ENCODE data around the gene CES5A. TPM values are rescaled to one million over a fixed set of nuclear protein-coding genes. Genes with fewer than 3 reads are reported as not detected.

CES5A gene
- total RNA-seq, 3 donors from 2014 or later (not counting 1 experiment from before 2014, with no cell fraction given): not detected

DNA sequence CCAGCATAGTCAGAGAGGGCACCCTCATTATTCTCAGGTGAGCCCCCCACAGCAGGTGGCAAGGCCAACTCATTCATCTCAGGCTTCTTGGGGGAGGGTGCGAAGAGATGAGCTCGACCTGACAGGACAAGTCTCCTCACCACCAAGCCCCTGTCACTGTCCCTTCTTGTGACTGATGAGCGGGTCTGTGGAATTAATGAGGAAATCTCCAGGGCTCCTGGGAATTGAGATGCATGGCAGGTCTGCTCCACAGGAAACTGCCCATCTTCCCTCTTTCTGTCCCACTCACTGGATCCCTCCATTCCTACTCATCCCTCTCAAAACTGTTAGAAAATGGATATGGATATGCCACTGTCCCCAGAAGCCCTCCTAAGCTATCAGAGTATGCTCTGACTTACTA is 32.5 kb upstream of the CES5A start:
- no peak overlapping the region for H3K4me3 ChIP-seq (ENCODE audit: low read length)
- Mint-ChIP-seq H3K36me3 (peaks cover 9% of the 10 kb centered on the region), H3K27me3 (ENCODE audit: low read depth in 2 of 2) (peaks cover 10 to 21% of the 10 kb centered on the region in 2 donors), H3K27ac (no peak overlapping the region), H3K9me3 (peaks cover 0 to 7% of the 10 kb centered on the region in 2 donors), H3K4me3 (no peak overlapping the region), H3K4me1 (no peaks in the 10 kb centered on the region)
- H3K27ac ChIP-seq (ENCODE audit: low read length): no peak overlapping the region
- no peaks in the 10 kb centered on the region for H3K36me3 ChIP-seq (ENCODE audit: control insufficient read depth, insufficient read depth, low read length)
- no peaks in the 10 kb centered on the region for H3K9me3 ChIP-seq (ENCODE audit: control insufficient read depth, insufficient read depth, low read length)
- 81% methylated on average over 3 of the region's 3 CpGs for WGBS (ENCODE audit: insufficient coverage)
- H3K4me1 ChIP-seq (ENCODE audit: control insufficient read depth, insufficient read depth, low read length): no peaks in the 10 kb centered on the region
- intact Hi-C loops (cut with micrococcal nuclease): no loop called here
- no peak for TF ChIP-seq CTCF (IDR thresholded peaks at IDR 0.05)
- DNase-seq (no peak), ATAC-seq (no peak)
- H3K27me3 ChIP-seq (ENCODE audit: control insufficient read depth, insufficient read depth, low read length): no peaks in the 10 kb centered on the region

- no peaks in the 10 kb centered on the region for H3K9me3 ChIP-seq (ENCODE audit: control insufficient read depth, insufficient read depth, low read length)
- ATAC-seq (no peak), DNase-seq (no peak)
- Mint-ChIP-seq H3K4me1 (no peaks in the 10 kb centered on the region), H3K9me3 (peaks cover 0 to 7% of the 10 kb centered on the region in 2 donors), H3K4me3 (no peak overlapping the region), H3K27ac (no peak overlapping the region), H3K36me3 (peaks cover 9% of the 10 kb centered on the region), H3K27me3 (ENCODE audit: low read depth in 2 of 2) (peaks cover 10 to 24% of the 10 kb centered on the region in 2 donors)
- H3K27ac ChIP-seq (ENCODE audit: low read length): no peak overlapping the region
- intact Hi-C loops (cut with micrococcal nuclease): no loop called here
- TF ChIP-seq CTCF (IDR thresholded peaks at IDR 0.05): no peak
- H3K4me3 ChIP-seq (ENCODE audit: low read length): no peak overlapping the region
- WGBS (ENCODE audit: insufficient coverage): 64% methylated on average over 5 of the region's 6 CpGs
- no peaks in the 10 kb centered on the region for H3K4me1 ChIP-seq (ENCODE audit: control insufficient read depth, insufficient read depth, low read length)
- H3K36me3 ChIP-seq (ENCODE audit: control insufficient read depth, insufficient read depth, low read length): no peaks in the 10 kb centered on the region
- H3K27me3 ChIP-seq (ENCODE audit: control insufficient read depth, insufficient read depth, low read length): no peaks in the 10 kb centered on the region
Observed at GRCh38 chr16:55906123-55906522, 30.9 kb upstream of the CES5A start.

DNA sequence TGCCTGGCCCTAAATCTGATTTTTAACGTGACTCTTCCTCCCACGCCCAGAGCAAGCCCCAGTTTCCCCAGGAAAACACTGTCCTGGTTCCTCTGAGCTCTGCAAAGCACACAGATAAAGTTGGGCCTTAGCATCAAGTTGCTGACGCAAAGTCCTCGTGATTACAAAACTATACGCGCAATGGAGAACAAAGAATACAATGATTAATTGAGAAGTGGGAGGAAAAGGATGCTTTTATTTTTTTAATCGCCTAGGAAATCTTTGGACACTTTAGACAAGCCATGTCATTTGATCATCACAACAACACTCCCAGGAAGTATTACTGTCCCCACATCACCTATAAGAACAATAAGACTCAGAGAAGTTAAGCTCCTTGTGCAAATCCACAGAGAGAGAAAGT is 30.5 kb upstream of the CES5A start:
- H3K36me3 Mint-ChIP-seq: peaks cover 9% of the 10 kb centered on the region
- Histone ChIP-seq H3K4me1 (ENCODE audit: control insufficient read depth, insufficient read depth, low read length) (no peaks in the 10 kb centered on the region), H3K27me3 (ENCODE audit: control insufficient read depth, insufficient read depth, low read length) (no peaks in the 10 kb centered on the region), H3K27ac (ENCODE audit: low read length) (no peak overlapping the region), H3K9me3 (ENCODE audit: control insufficient read depth, insufficient read depth, low read length) (no peaks in the 10 kb centered on the region), H3K4me3 (ENCODE audit: low read length) (no peak overlapping the region), H3K36me3 (ENCODE audit: control insufficient read depth, insufficient read depth, low read length) (no peaks in the 10 kb centered on the region)
- H3K27ac Mint-ChIP-seq: no peak overlapping the region
- no peaks in the 10 kb centered on the region for H3K4me1 Mint-ChIP-seq
- WGBS (ENCODE audit: insufficient coverage): 82% methylated on average over 6 of the region's 7 CpGs
- TF ChIP-seq CTCF (IDR thresholded peaks at IDR 0.05): no peak
- no peak for ATAC-seq
- H3K27me3 Mint-ChIP-seq (ENCODE audit: low read depth in 2 of 2): peaks cover 6 to 24% of the 10 kb centered on the region in 2 donors
- peaks cover 0 to 5% of the 10 kb centered on the region in 2 donors for H3K9me3 Mint-ChIP-seq
- no peak overlapping the region for H3K4me3 Mint-ChIP-seq
- no peak for DNase-seq
- intact Hi-C loops (cut with micrococcal nuclease): no loop called here

GRCh38 chr16:55901566-55902217 is 26.5 kb upstream of the CES5A start:
- H3K27me3 Mint-ChIP-seq (ENCODE audit: low read depth in 2 of 2): peaks cover 4 to 24% of the 10 kb centered on the region in 2 donors

More at GRCh38 chr16:55901566-55902217, 26.5 kb upstream of the CES5A start:
- H3K27ac Mint-ChIP-seq: no peak overlapping the region
- H3K4me3 Mint-ChIP-seq: no peak overlapping the region
- Histone ChIP-seq H3K9me3 (ENCODE audit: control insufficient read depth, insufficient read depth, low read length) (no peaks in the 10 kb centered on the region), H3K27me3 (ENCODE audit: control insufficient read depth, insufficient read depth, low read length) (no peaks in the 10 kb centered on the region), H3K27ac (ENCODE audit: low read length) (no peak overlapping the region), H3K36me3 (ENCODE audit: control insufficient read depth, insufficient read depth, low read length) (no peaks in the 10 kb centered on the region), H3K4me3 (ENCODE audit: low read length) (no peak overlapping the region), H3K4me1 (ENCODE audit: control insufficient read depth, insufficient read depth, low read length) (no peaks in the 10 kb centered on the region)
- WGBS (ENCODE audit: insufficient coverage): 82% methylated on average over 10 of the region's 10 CpGs
- intact Hi-C loops (cut with micrococcal nuclease): no loop called here
- DNase-seq (no peak), ATAC-seq (no peak)
- peaks cover 0 to 5% of the 10 kb centered on the region in 2 donors for H3K9me3 Mint-ChIP-seq
- H3K4me1 Mint-ChIP-seq: no peaks in the 10 kb centered on the region
- H3K36me3 Mint-ChIP-seq: peaks cover 9% of the 10 kb centered on the region
- TF ChIP-seq CTCF (IDR thresholded peaks at IDR 0.05): no peak

All from natural killer cell (primary cell).